NCI-H345 treated with DMSO at 0.1 percent for 48 hours (cell line): ENCODE data around the gene NSD1.

Experiments used
- DNase-seq: peaks from one replicate; lab custom pipeline; 2025; ENCODE audit not compliant: unreplicated experiment; lab: John Stamatoyannopoulos, UW

Gene NSD1

DNA sequence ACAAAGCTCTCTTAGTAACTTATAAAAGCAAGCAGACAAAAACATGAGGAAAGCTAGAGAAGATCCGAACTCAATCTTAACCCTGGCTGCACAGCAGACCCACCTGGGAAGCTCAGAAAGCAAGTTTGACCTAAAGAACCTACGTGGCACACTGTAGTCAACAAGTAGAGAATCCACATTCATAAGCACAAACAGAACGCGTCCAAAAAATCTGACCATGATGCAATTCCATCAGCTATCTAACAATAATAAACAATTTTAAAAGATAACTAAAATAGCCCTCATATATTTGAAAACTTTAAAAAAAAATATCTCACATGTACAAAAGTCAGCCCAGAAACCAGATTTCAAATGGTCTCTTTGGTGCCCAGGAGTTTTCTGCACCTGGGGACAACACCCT is 213.2 kb downstream of the NSD1 start:
- DNase-seq: no peak

DNA sequence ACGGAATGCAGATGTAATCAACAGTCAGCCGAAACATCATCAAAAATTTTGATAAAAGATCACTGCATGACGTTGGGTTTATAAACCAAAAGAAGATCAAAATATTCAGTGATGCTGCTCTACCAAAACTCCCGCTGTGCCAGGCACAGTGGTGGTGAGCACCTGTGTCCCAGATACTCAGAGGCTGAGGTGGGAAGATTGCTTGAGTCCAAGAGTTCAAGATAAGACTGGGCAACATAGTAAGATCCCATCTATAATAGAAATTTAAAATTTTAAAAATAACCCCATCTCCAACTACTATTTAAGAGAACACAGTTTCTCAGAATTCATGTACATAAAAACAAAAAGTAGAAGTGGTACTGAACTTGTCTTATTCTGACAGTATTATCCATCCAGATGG is 214.1 kb downstream of the NSD1 start:
- DNase-seq: no peak

DNA sequence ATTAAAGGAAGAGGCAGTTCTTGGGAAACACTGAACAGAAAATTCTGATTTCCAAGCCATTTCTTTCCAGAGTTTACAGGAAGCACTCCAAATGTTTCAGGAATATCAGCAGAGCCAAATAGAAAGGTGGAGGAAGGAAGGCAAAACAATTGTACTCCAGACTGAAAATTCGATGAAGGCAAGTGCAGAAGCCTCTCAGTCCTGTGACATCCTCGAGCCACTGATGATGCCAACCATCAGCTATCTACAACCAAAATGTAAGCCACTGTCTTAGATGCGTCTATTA is 215.7 kb downstream of the NSD1 start:
- DNase-seq: no peak

DNA sequence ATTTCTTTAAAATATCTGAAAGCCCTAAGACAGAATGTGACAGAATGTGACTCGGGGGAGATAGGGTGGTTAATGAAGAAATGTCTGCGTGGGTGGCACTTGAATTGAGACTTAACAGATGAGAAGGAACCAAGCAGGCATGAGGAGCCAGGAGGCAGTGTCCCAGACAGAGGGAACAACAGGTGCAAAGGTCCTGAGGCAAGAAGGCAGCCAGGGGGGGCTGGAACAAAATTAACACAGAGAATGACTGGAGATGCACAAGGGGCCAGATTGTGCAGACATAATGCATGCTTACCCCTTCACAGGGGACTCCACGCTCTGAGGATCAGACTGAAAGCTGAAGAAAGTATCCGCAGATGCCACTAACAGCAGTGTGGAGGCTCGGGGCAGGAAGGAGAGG is 216.2 kb downstream of the NSD1 start:
- no peak for DNase-seq
